Tibial nerve (tissue), 4 donors: ENCODE data around the gene FBXL15.

Experiments used
- EP300 ChIP-seq, 2 donors: sonication (generic); formaldehyde crosslinking; IDR thresholded peaks; one replicate each; pipeline ENCODE4 v1.6.1; 2017; ENCODE audit warnings: antibody characterized with exemption in 2 of 2, mild to moderate bottlenecking in 1 of 2
- POLR2A ChIP-seq, 2 donors: fragments of 450-650 bp; IDR thresholded peaks; one replicate each; pipeline ENCODE4 v1.6.1; 2017; ENCODE audit warnings: antibody characterized with exemption in 2 of 2, mild to moderate bottlenecking in 2 of 2, moderate library complexity in 2 of 2
- TF ChIP-seq, protein P1 (sequence below), 5 experiments: fragments of 200-600 bp in 3 of 5; fragments of 450-650 bp in 2 of 5; sonication (generic) in 3 of 5; IDR thresholded peaks; one replicate each; pipeline ENCODE4 v1.5.1; 2016 to 2019; ENCODE audit warnings: antibody characterized with exemption in 5 of 5, mild to moderate bottlenecking in 3 of 5, moderate library complexity in 2 of 5

DNA sequence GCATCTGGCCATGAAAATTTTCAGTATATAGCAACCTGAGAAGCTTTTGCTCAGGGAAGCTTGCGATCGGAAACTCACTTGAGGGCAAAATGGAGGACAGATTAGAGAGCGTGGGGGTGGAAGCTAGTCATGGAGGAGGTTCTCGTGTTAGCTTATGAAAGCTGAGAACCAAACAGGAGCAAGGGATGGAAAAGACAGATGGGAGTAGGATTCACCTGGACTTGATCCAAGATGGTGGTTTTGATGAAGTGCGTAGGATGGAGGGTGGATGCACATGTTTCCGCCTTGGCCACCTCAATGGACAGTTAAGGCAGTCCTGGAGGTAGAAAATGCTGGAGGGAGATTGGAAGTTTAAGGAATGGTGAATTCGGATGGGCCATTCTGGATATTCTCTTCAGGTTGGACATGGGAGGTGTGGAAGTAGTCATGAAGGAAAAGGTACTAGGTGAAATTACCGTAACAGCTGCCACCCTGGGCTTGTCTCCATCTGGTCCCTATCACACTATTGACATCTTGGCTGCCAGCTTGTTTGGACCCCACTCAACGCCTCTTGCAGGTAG, 37.0 kb downstream of the FBXL15 start:
- TF ChIP-seq, protein P1, sequence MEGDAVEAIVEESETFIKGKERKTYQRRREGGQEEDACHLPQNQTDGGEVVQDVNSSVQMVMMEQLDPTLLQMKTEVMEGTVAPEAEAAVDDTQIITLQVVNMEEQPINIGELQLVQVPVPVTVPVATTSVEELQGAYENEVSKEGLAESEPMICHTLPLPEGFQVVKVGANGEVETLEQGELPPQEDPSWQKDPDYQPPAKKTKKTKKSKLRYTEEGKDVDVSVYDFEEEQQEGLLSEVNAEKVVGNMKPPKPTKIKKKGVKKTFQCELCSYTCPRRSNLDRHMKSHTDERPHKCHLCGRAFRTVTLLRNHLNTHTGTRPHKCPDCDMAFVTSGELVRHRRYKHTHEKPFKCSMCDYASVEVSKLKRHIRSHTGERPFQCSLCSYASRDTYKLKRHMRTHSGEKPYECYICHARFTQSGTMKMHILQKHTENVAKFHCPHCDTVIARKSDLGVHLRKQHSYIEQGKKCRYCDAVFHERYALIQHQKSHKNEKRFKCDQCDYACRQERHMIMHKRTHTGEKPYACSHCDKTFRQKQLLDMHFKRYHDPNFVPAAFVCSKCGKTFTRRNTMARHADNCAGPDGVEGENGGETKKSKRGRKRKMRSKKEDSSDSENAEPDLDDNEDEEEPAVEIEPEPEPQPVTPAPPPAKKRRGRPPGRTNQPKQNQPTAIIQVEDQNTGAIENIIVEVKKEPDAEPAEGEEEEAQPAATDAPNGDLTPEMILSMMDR (IDR thresholded peaks at IDR 0.05) = no peak
- TF ChIP-seq POLR2A (IDR thresholded peaks at IDR 0.05) = no peak
- TF ChIP-seq EP300 (IDR thresholded peaks at IDR 0.05) = no peak
